ENCODE measurements around the gene GRB7. TPM values are rescaled to one million over a fixed set of nuclear protein-coding genes. Genes with fewer than 3 reads are reported as not detected.

The GRB7 gene
- total RNA-seq, 1 donor from 2014 or later = 44.6 TPM

DNA sequence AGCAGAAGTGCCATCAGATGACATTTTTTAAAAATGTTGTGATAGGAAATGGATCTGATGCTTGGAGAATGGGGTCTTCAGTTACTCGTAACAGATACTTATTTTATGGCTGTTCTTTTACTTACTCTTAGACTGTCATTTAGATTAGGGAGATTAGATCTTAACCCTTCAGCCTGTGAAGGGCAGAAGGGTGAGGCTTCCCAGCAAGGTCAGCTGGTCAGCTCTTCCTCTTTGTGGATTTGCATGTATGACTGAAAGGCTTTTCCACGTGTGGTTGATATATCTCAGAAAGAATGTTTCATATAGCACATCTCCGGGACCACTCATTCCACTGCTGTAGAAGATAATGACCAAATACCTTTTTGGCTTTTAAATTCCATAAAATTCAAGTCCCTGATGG lies 27.4 kb downstream of the GRB7 start:
- Mint-ChIP-seq H3K27me3 (ENCODE audit: low read depth) (no peaks in the 10 kb centered on the region), H3K4me3 (no peak overlapping the region), H3K9me3 (no peaks in the 10 kb centered on the region), H3K36me3 (no peaks in the 10 kb centered on the region), H3K4me1 (peaks cover 25% of the 10 kb centered on the region), H3K27ac (no peak overlapping the region)
- no peak for TF ChIP-seq CTCF (IDR thresholded peaks at IDR 0.05; ENCODE audit: unreplicated experiment)
- no peak for DNase-seq (ENCODE audit: low spot score in 2 of 2, unreplicated experiment in 2 of 2)

- no peaks in the 10 kb centered on the region for H3K9me3 Mint-ChIP-seq
- H3K36me3 Mint-ChIP-seq = no peaks in the 10 kb centered on the region
- H3K27ac Mint-ChIP-seq = no peak overlapping the region
- no peak for DNase-seq (ENCODE audit: low spot score in 2 of 2, unreplicated experiment in 2 of 2)
- peaks cover 27% of the 10 kb centered on the region for H3K4me1 Mint-ChIP-seq
- TF ChIP-seq CTCF (IDR thresholded peaks at IDR 0.05; ENCODE audit: unreplicated experiment) = no peak
- no peaks in the 10 kb centered on the region for H3K27me3 Mint-ChIP-seq (ENCODE audit: low read depth)
- H3K4me3 Mint-ChIP-seq = no peak overlapping the region
Measured at GRCh38 chr17:39765766-39766165, 28.0 kb downstream of the GRB7 start.

DNA sequence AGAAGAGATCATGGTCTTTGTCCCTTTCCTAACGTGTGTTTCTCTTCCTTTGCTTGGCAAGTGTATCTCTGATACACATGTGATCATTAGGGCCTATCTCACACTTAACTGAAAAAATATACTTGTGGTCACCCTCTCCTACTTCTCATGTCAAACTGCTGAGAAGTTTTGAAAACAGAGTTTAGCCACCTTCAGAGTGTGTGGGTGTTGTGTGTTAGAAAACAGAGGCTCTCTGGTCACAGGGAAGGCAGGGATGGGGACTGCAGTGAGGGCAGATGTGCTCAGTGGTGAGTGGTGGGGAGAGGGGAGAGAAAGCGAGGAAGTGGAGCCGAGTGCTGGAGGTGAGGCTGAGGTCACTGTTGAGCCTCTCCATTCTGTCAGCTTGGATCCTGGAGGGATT lies 29.4 kb downstream of the GRB7 start:
- no peaks in the 10 kb centered on the region for H3K36me3 Mint-ChIP-seq
- no peak for DNase-seq (ENCODE audit: low spot score in 2 of 2, unreplicated experiment in 2 of 2)
- H3K27me3 Mint-ChIP-seq (ENCODE audit: low read depth) = no peaks in the 10 kb centered on the region
- H3K27ac Mint-ChIP-seq = peak overlapping the region; percentile 52
- H3K9me3 Mint-ChIP-seq = no peaks in the 10 kb centered on the region
- peaks cover 34% of the 10 kb centered on the region for H3K4me1 Mint-ChIP-seq
- no peak for TF ChIP-seq CTCF (IDR thresholded peaks at IDR 0.05; ENCODE audit: unreplicated experiment)
- H3K4me3 Mint-ChIP-seq = no peak overlapping the region

- H3K4me3 Mint-ChIP-seq = no peak overlapping the region
Measured at GRCh38 chr17:39769974-39770587, 32.3 kb downstream of the GRB7 start.

DNA sequence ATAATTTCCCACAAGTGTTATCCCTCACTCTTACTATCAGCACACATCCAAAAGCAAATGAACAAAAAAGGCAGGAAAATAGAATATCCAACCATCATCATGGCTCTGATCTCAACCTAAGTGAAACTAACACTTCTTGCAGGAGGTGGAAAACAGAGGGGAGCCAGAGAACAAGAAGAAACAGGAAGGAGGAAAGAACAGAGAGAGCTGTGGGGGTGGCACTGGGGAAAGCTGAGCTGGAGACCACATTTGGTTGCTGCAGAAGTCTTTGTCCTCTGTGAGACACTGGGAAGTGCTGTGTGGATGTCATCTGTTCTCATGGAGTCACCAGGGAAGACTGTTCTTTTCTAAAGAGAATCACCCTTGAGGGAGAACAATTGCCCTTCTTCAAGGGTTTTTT lies 34.7 kb downstream of the GRB7 start:
- H3K36me3 Mint-ChIP-seq = no peaks in the 10 kb centered on the region
- H3K4me3 Mint-ChIP-seq = no peak overlapping the region
- no peaks in the 10 kb centered on the region for H3K9me3 Mint-ChIP-seq
- DNase-seq (ENCODE audit: low spot score in 2 of 2, unreplicated experiment in 2 of 2) = no peak
- no peak overlapping the region for H3K27ac Mint-ChIP-seq
- peaks cover 34% of the 10 kb centered on the region for H3K4me1 Mint-ChIP-seq
- TF ChIP-seq CTCF (IDR thresholded peaks at IDR 0.05; ENCODE audit: unreplicated experiment) = no peak
- H3K27me3 Mint-ChIP-seq (ENCODE audit: low read depth) = peaks cover 3% of the 10 kb centered on the region

More at GRCh38 chr17:39769974-39770587, 32.3 kb downstream of the GRB7 start:
- Mint-ChIP-seq H3K9me3 (no peaks in the 10 kb centered on the region), H3K27me3 (ENCODE audit: low read depth) (no peaks in the 10 kb centered on the region), H3K27ac (peak overlapping the region; percentile 74), H3K36me3 (no peaks in the 10 kb centered on the region), H3K4me1 (peaks cover 33% of the 10 kb centered on the region)
- TF ChIP-seq CTCF (IDR thresholded peaks at IDR 0.05; ENCODE audit: unreplicated experiment) = no peak
- no peak for DNase-seq (ENCODE audit: low spot score in 2 of 2, unreplicated experiment in 2 of 2)
